GM19467 (cell line): Measurements from ENCODE around the gene ZNF385D.

Source experiments
- ATAC-seq: cut with Tn5 transposase; IDR thresholded peaks from one replicate; pipeline ENCODE4 v1.9.1; 2021; ENCODE audit warnings: mild to moderate bottlenecking, moderate library complexity; ENCODE audit not compliant: unreplicated experiment

ZNF385D gene

GRCh38 chr3:21750080-21750696 is 822 bp downstream of the ZNF385D start:
- no peak for ATAC-seq

- ATAC-seq = no peak
Observed at GRCh38 chr3:21747966-21748555, 2.9 kb downstream of the ZNF385D start.

GRCh38 chr3:21747376-21747775 is 3.6 kb downstream of the ZNF385D start:
- ATAC-seq = no peak

GRCh38 chr3:21745966-21746365 is 5.0 kb downstream of the ZNF385D start:
- no peak for ATAC-seq

- ATAC-seq = no peak
Observed at GRCh38 chr3:21744793-21745192, 6.2 kb downstream of the ZNF385D start.

GRCh38 chr3:21738935-21739702 is 11.9 kb downstream of the ZNF385D start:
- no peak for ATAC-seq

GRCh38 chr3:21738283-21738682 is 12.7 kb downstream of the ZNF385D start:
- no peak for ATAC-seq

GRCh38 chr3:21734746-21735145 is 16.3 kb downstream of the ZNF385D start:
- no peak for ATAC-seq

GRCh38 chr3:21729888-21730459 is 21.0 kb downstream of the ZNF385D start:
- ATAC-seq = no peak

GRCh38 chr3:21729331-21729730 is 21.7 kb downstream of the ZNF385D start:
- no peak for ATAC-seq

- ATAC-seq = no peak
Observed at GRCh38 chr3:21722768-21723167, 28.2 kb downstream of the ZNF385D start.

- no peak for ATAC-seq
Observed at GRCh38 chr3:21722301-21722700, 28.7 kb downstream of the ZNF385D start.

GRCh38 chr3:21718943-21719591 is 31.9 kb downstream of the ZNF385D start:
- ATAC-seq = no peak

- ATAC-seq = no peak
Observed at GRCh38 chr3:21718161-21718765, 32.7 kb downstream of the ZNF385D start.

- no peak for ATAC-seq
Observed at GRCh38 chr3:21715662-21716061, 35.3 kb downstream of the ZNF385D start.

GRCh38 chr3:21705769-21706168 is 45.2 kb downstream of the ZNF385D start:
- ATAC-seq = no peak

- ATAC-seq = no peak
Observed at GRCh38 chr3:21704796-21705195, 46.2 kb downstream of the ZNF385D start.

- no peak for ATAC-seq
Observed at GRCh38 chr3:21703291-21703690, 47.7 kb downstream of the ZNF385D start.

GRCh38 chr3:21697707-21698106 is 53.3 kb downstream of the ZNF385D start:
- no peak for ATAC-seq

- ATAC-seq = no peak
Observed at GRCh38 chr3:21694506-21694905, 56.5 kb downstream of the ZNF385D start.

GRCh38 chr3:21691036-21691435 is 60.0 kb downstream of the ZNF385D start:
- ATAC-seq = no peak
